ENCODE measurements around the gene AFAP1L2.

The AFAP1L2 gene

GRCh38 chr10:114284346-114285071 is 119.8 kb downstream of the AFAP1L2 start:
- Histone ChIP-seq H3K9me3 (ENCODE audit: control insufficient read depth, low read length) (no peaks in the 10 kb centered on the region), H3K27me3 (replicated peaks; ENCODE audit: control insufficient read depth, insufficient read depth, low read length, poor library complexity, severe bottlenecking) (no peaks in the 10 kb centered on the region), H3K36me3 (ENCODE audit: control insufficient read depth, insufficient read depth, low read length) (no peaks in the 10 kb centered on the region), H3K27ac (ENCODE audit: insufficient read depth, low read length, poor library complexity, severe bottlenecking) (no peak overlapping the region), H3K4me1 (ENCODE audit: control insufficient read depth, insufficient read depth, low read length, poor library complexity, severe bottlenecking) (no peaks in the 10 kb centered on the region), H3K4me3 (ENCODE audit: insufficient read depth, low read depth, low read length, poor library complexity, severe bottlenecking) (no peak overlapping the region)
- DNase-seq, result no peak

- no peak for DNase-seq
Observed at GRCh38 chr10:114283535-114284234, 120.6 kb downstream of the AFAP1L2 start.

GRCh38 chr10:114283091-114283490 is 121.2 kb downstream of the AFAP1L2 start:
- no peaks in the 10 kb centered on the region for H3K27me3 ChIP-seq (replicated peaks; ENCODE audit: control insufficient read depth, insufficient read depth, low read length, poor library complexity, severe bottlenecking)
- no peak overlapping the region for H3K27ac ChIP-seq (ENCODE audit: insufficient read depth, low read length, poor library complexity, severe bottlenecking)
- H3K4me1 ChIP-seq (ENCODE audit: control insufficient read depth, insufficient read depth, low read length, poor library complexity, severe bottlenecking), result no peaks in the 10 kb centered on the region
- no peak for DNase-seq
- H3K36me3 ChIP-seq (ENCODE audit: control insufficient read depth, insufficient read depth, low read length), result no peaks in the 10 kb centered on the region
- H3K9me3 ChIP-seq (ENCODE audit: control insufficient read depth, low read length), result no peaks in the 10 kb centered on the region
- H3K4me3 ChIP-seq (ENCODE audit: insufficient read depth, low read depth, low read length, poor library complexity, severe bottlenecking), result no peak overlapping the region

More at GRCh38 chr10:114283535-114284234, 120.6 kb downstream of the AFAP1L2 start:
- Histone ChIP-seq H3K27me3 (replicated peaks; ENCODE audit: control insufficient read depth, insufficient read depth, low read length, poor library complexity, severe bottlenecking) (no peaks in the 10 kb centered on the region), H3K4me3 (ENCODE audit: insufficient read depth, low read depth, low read length, poor library complexity, severe bottlenecking) (no peak overlapping the region), H3K9me3 (ENCODE audit: control insufficient read depth, low read length) (no peaks in the 10 kb centered on the region), H3K27ac (ENCODE audit: insufficient read depth, low read length, poor library complexity, severe bottlenecking) (no peak overlapping the region), H3K36me3 (ENCODE audit: control insufficient read depth, insufficient read depth, low read length) (no peaks in the 10 kb centered on the region), H3K4me1 (ENCODE audit: control insufficient read depth, insufficient read depth, low read length, poor library complexity, severe bottlenecking) (no peaks in the 10 kb centered on the region)

- no peak overlapping the region for H3K4me3 ChIP-seq (ENCODE audit: insufficient read depth, low read depth, low read length, poor library complexity, severe bottlenecking)
- H3K9me3 ChIP-seq (ENCODE audit: control insufficient read depth, low read length), result no peaks in the 10 kb centered on the region
- no peaks in the 10 kb centered on the region for H3K36me3 ChIP-seq (ENCODE audit: control insufficient read depth, insufficient read depth, low read length)
- no peaks in the 10 kb centered on the region for H3K27me3 ChIP-seq (replicated peaks; ENCODE audit: control insufficient read depth, insufficient read depth, low read length, poor library complexity, severe bottlenecking)
- no peaks in the 10 kb centered on the region for H3K4me1 ChIP-seq (ENCODE audit: control insufficient read depth, insufficient read depth, low read length, poor library complexity, severe bottlenecking)
- no peak for DNase-seq
- H3K27ac ChIP-seq (ENCODE audit: insufficient read depth, low read length, poor library complexity, severe bottlenecking), result no peak overlapping the region
Observed at GRCh38 chr10:114282526-114282925, 121.8 kb downstream of the AFAP1L2 start.

- Histone ChIP-seq H3K9me3 (ENCODE audit: control insufficient read depth, low read length) (no peaks in the 10 kb centered on the region), H3K27ac (ENCODE audit: insufficient read depth, low read length, poor library complexity, severe bottlenecking) (no peak overlapping the region), H3K36me3 (ENCODE audit: control insufficient read depth, insufficient read depth, low read length) (no peaks in the 10 kb centered on the region), H3K4me3 (ENCODE audit: insufficient read depth, low read depth, low read length, poor library complexity, severe bottlenecking) (no peak overlapping the region), H3K27me3 (replicated peaks; ENCODE audit: control insufficient read depth, insufficient read depth, low read length, poor library complexity, severe bottlenecking) (no peaks in the 10 kb centered on the region), H3K4me1 (ENCODE audit: control insufficient read depth, insufficient read depth, low read length, poor library complexity, severe bottlenecking) (no peaks in the 10 kb centered on the region)
- no peak for DNase-seq
Observed at GRCh38 chr10:114281461-114281860, 122.8 kb downstream of the AFAP1L2 start.

GRCh38 chr10:114281006-114281405 is 123.3 kb downstream of the AFAP1L2 start:
- no peaks in the 10 kb centered on the region for H3K36me3 ChIP-seq (ENCODE audit: control insufficient read depth, insufficient read depth, low read length)
- no peak overlapping the region for H3K27ac ChIP-seq (ENCODE audit: insufficient read depth, low read length, poor library complexity, severe bottlenecking)
- no peaks in the 10 kb centered on the region for H3K9me3 ChIP-seq (ENCODE audit: control insufficient read depth, low read length)
- H3K27me3 ChIP-seq (replicated peaks; ENCODE audit: control insufficient read depth, insufficient read depth, low read length, poor library complexity, severe bottlenecking), result no peaks in the 10 kb centered on the region
- no peak overlapping the region for H3K4me3 ChIP-seq (ENCODE audit: insufficient read depth, low read depth, low read length, poor library complexity, severe bottlenecking)
- DNase-seq, result no peak
- H3K4me1 ChIP-seq (ENCODE audit: control insufficient read depth, insufficient read depth, low read length, poor library complexity, severe bottlenecking), result no peaks in the 10 kb centered on the region

GRCh38 chr10:114279901-114280644 is 124.2 kb downstream of the AFAP1L2 start:
- H3K4me3 ChIP-seq (ENCODE audit: insufficient read depth, low read depth, low read length, poor library complexity, severe bottlenecking), result no peak overlapping the region
- H3K4me1 ChIP-seq (ENCODE audit: control insufficient read depth, insufficient read depth, low read length, poor library complexity, severe bottlenecking), result no peaks in the 10 kb centered on the region
- DNase-seq, result no peak
- H3K9me3 ChIP-seq (ENCODE audit: control insufficient read depth, low read length), result no peaks in the 10 kb centered on the region
- H3K27ac ChIP-seq (ENCODE audit: insufficient read depth, low read length, poor library complexity, severe bottlenecking), result no peak overlapping the region
- no peaks in the 10 kb centered on the region for H3K27me3 ChIP-seq (replicated peaks; ENCODE audit: control insufficient read depth, insufficient read depth, low read length, poor library complexity, severe bottlenecking)
- no peaks in the 10 kb centered on the region for H3K36me3 ChIP-seq (ENCODE audit: control insufficient read depth, insufficient read depth, low read length)

GRCh38 chr10:114279289-114279688 is 125.0 kb downstream of the AFAP1L2 start:
- no peak overlapping the region for H3K4me3 ChIP-seq (ENCODE audit: insufficient read depth, low read depth, low read length, poor library complexity, severe bottlenecking)
- H3K4me1 ChIP-seq (ENCODE audit: control insufficient read depth, insufficient read depth, low read length, poor library complexity, severe bottlenecking), result no peaks in the 10 kb centered on the region
- no peak overlapping the region for H3K27ac ChIP-seq (ENCODE audit: insufficient read depth, low read length, poor library complexity, severe bottlenecking)
- H3K9me3 ChIP-seq (ENCODE audit: control insufficient read depth, low read length), result no peaks in the 10 kb centered on the region
- no peaks in the 10 kb centered on the region for H3K36me3 ChIP-seq (ENCODE audit: control insufficient read depth, insufficient read depth, low read length)
- no peak for DNase-seq
- no peaks in the 10 kb centered on the region for H3K27me3 ChIP-seq (replicated peaks; ENCODE audit: control insufficient read depth, insufficient read depth, low read length, poor library complexity, severe bottlenecking)

- H3K4me3 ChIP-seq (ENCODE audit: insufficient read depth, low read depth, low read length, poor library complexity, severe bottlenecking), result no peak overlapping the region
- DNase-seq, result no peak
- H3K27me3 ChIP-seq (replicated peaks; ENCODE audit: control insufficient read depth, insufficient read depth, low read length, poor library complexity, severe bottlenecking), result no peaks in the 10 kb centered on the region
Observed at GRCh38 chr10:114278884-114279191, 125.5 kb downstream of the AFAP1L2 start.

More at GRCh38 chr10:114278884-114279191, 125.5 kb downstream of the AFAP1L2 start:
- Histone ChIP-seq H3K4me1 (ENCODE audit: control insufficient read depth, insufficient read depth, low read length, poor library complexity, severe bottlenecking) (no peaks in the 10 kb centered on the region), H3K27ac (ENCODE audit: insufficient read depth, low read length, poor library complexity, severe bottlenecking) (no peak overlapping the region), H3K9me3 (ENCODE audit: control insufficient read depth, low read length) (no peaks in the 10 kb centered on the region), H3K36me3 (ENCODE audit: control insufficient read depth, insufficient read depth, low read length) (no peaks in the 10 kb centered on the region)
